Measurements from ENCODE around the gene ALDOA. TPM values are rescaled to one million over a fixed set of nuclear protein-coding genes. Genes with fewer than 3 reads are reported as not detected.
A peak's percentile ranks its signal among the peaks of the same experiment; 100 is the strongest.

ALDOA gene
- total and polyA plus RNA-seq, 5 donors from 2014 or later, result 430 to 1,243 (median 1,138) TPM

- H3K9me3 Mint-ChIP-seq, result no peaks in the 10 kb centered on the region
- peak overlapping the region; percentile 44 to 90 (median 74) for H3K4me3 Mint-ChIP-seq
- Histone ChIP-seq H3K27ac (ENCODE audit: insufficient read depth, low read length, poor library complexity, severe bottlenecking) (no peak overlapping the region), H3K4me3 (ENCODE audit: low read depth, low read length) (no peak overlapping the region), H3K9me3 (ENCODE audit: control insufficient read depth in 2 of 2, low read length in 2 of 2) (no peaks in the 10 kb centered on the region), H3K27me3 (ENCODE audit: control insufficient read depth, insufficient read depth, low read length) (no peaks in the 10 kb centered on the region), H3K36me3 (ENCODE audit: control insufficient read depth, insufficient read depth, low read length) (no peaks in the 10 kb centered on the region), H3K4me1 (ENCODE audit: control insufficient read depth, insufficient read depth, low read length, poor library complexity, severe bottlenecking) (peaks cover 18% of the 10 kb centered on the region)
- DNase-seq (peak in 2 of 3 donors; percentile 35 to 63), ATAC-seq (ENCODE audit: low read depth in 2 of 2) (peak; percentile 60 to 66)
- no peaks in the 10 kb centered on the region for H3K27me3 Mint-ChIP-seq
- no peaks in the 10 kb centered on the region for H3K36me3 Mint-ChIP-seq
- H3K4me1 Mint-ChIP-seq, result peaks cover 0 to 26% (median 9%) of the 10 kb centered on the region in 4 donors
- H3K27ac Mint-ChIP-seq, result peak overlapping the region in 1 of 3 donors; percentile 91
Measured at GRCh38 chr16:30054959-30055553, 10.5 kb upstream of the ALDOA start.

GRCh38 chr16:30060346-30060745 is 5.2 kb upstream of the ALDOA start:
- H3K9me3 Mint-ChIP-seq, result no peaks in the 10 kb centered on the region
- no peaks in the 10 kb centered on the region for H3K27me3 ChIP-seq (ENCODE audit: control insufficient read depth, insufficient read depth, low read length)
- no peak for ATAC-seq (ENCODE audit: low read depth in 2 of 2)
- H3K4me3 ChIP-seq (ENCODE audit: low read depth, low read length), result no peak overlapping the region
- peak overlapping the region in 2 of 4 donors; percentile 58 to 69 for H3K4me3 Mint-ChIP-seq
- H3K27ac ChIP-seq (ENCODE audit: insufficient read depth, low read length, poor library complexity, severe bottlenecking), result no peak overlapping the region
- peak overlapping the region in 1 of 3 donors; percentile 43 for H3K27ac Mint-ChIP-seq
- no peaks in the 10 kb centered on the region for H3K36me3 Mint-ChIP-seq
- H3K36me3 ChIP-seq (ENCODE audit: control insufficient read depth, insufficient read depth, low read length), result no peaks in the 10 kb centered on the region
- H3K4me1 Mint-ChIP-seq, result peaks cover 0 to 15% (median 6%) of the 10 kb centered on the region in 4 donors
- no peak for DNase-seq
- H3K9me3 ChIP-seq (ENCODE audit: control insufficient read depth in 2 of 2, low read length in 2 of 2), result no peaks in the 10 kb centered on the region
- H3K4me1 ChIP-seq (ENCODE audit: control insufficient read depth, insufficient read depth, low read length, poor library complexity, severe bottlenecking), result peaks cover 13% of the 10 kb centered on the region
- peaks cover 8% of the 10 kb centered on the region for H3K27me3 Mint-ChIP-seq

GRCh38 chr16:30060836-30061554 is 4.6 kb upstream of the ALDOA start:
- H3K27ac Mint-ChIP-seq, result peak overlapping the region in 2 of 3 donors; percentile 43 to 48
- no peaks in the 10 kb centered on the region for H3K9me3 ChIP-seq (ENCODE audit: control insufficient read depth in 2 of 2, low read length in 2 of 2)
- H3K36me3 Mint-ChIP-seq, result no peaks in the 10 kb centered on the region
- no peak for DNase-seq
- peaks cover 0 to 13% (median 5%) of the 10 kb centered on the region in 4 donors for H3K4me1 Mint-ChIP-seq
- H3K4me3 ChIP-seq (ENCODE audit: low read depth, low read length), result no peak overlapping the region
- ATAC-seq (ENCODE audit: low read depth in 2 of 2), result no peak
- H3K9me3 Mint-ChIP-seq, result no peaks in the 10 kb centered on the region
- no peaks in the 10 kb centered on the region for H3K27me3 ChIP-seq (ENCODE audit: control insufficient read depth, insufficient read depth, low read length)
- no peaks in the 10 kb centered on the region for H3K36me3 ChIP-seq (ENCODE audit: control insufficient read depth, insufficient read depth, low read length)
- H3K4me1 ChIP-seq (ENCODE audit: control insufficient read depth, insufficient read depth, low read length, poor library complexity, severe bottlenecking), result peaks cover 12% of the 10 kb centered on the region
- H3K4me3 Mint-ChIP-seq, result peak overlapping the region in 2 of 4 donors; percentile 58 to 69
- no peak overlapping the region for H3K27ac ChIP-seq (ENCODE audit: insufficient read depth, low read length, poor library complexity, severe bottlenecking)
- H3K27me3 Mint-ChIP-seq, result peaks cover 8% of the 10 kb centered on the region

GRCh38 chr16:30063278-30063892 is 2.2 kb upstream of the ALDOA start:
- peak overlapping the region; percentile 20 to 99 (median 96) for H3K27ac Mint-ChIP-seq
- no peak overlapping the region for H3K4me3 ChIP-seq (ENCODE audit: low read depth, low read length)

GRCh38 chr16:30063893-30064728 is 1.4 kb upstream of the ALDOA start:
- Histone ChIP-seq H3K9me3 (ENCODE audit: control insufficient read depth in 2 of 2, low read length in 2 of 2) (no peaks in the 10 kb centered on the region), H3K27me3 (ENCODE audit: control insufficient read depth, insufficient read depth, low read length) (no peaks in the 10 kb centered on the region), H3K36me3 (ENCODE audit: control insufficient read depth, insufficient read depth, low read length) (peaks cover 19% of the 10 kb centered on the region), H3K27ac (ENCODE audit: insufficient read depth, low read length, poor library complexity, severe bottlenecking) (peak overlapping the region; percentile 93), H3K4me3 (ENCODE audit: low read depth, low read length) (peak overlapping the region; percentile 88), H3K4me1 (ENCODE audit: control insufficient read depth, insufficient read depth, low read length, poor library complexity, severe bottlenecking) (peaks cover 41% of the 10 kb centered on the region)
- ATAC-seq (ENCODE audit: low read depth in 2 of 2) (peak; percentile 25 to 30), DNase-seq (peak; percentile 47 to 87 (median 75))
- peaks cover 8% of the 10 kb centered on the region for H3K27me3 Mint-ChIP-seq
- H3K27ac Mint-ChIP-seq, result peak overlapping the region; percentile 96 to 99 (median 99)
- H3K9me3 Mint-ChIP-seq, result no peaks in the 10 kb centered on the region
- H3K36me3 Mint-ChIP-seq, result peaks cover 7% of the 10 kb centered on the region
- peak overlapping the region; percentile 96 to 100 (median 100) for H3K4me3 Mint-ChIP-seq
- H3K4me1 Mint-ChIP-seq, result peaks cover 7 to 37% (median 19%) of the 10 kb centered on the region in 4 donors

More at GRCh38 chr16:30063278-30063892, 2.2 kb upstream of the ALDOA start:
- Mint-ChIP-seq H3K4me1 (peaks cover 3 to 30% (median 14%) of the 10 kb centered on the region in 4 donors), H3K9me3 (no peaks in the 10 kb centered on the region), H3K4me3 (peak overlapping the region; percentile 96 to 100 (median 100)), H3K27me3 (peaks cover 8% of the 10 kb centered on the region), H3K36me3 (peaks cover 2% of the 10 kb centered on the region)
- no peak for ATAC-seq (ENCODE audit: low read depth in 2 of 2)
- DNase-seq, result no peak
- peaks cover 33% of the 10 kb centered on the region for H3K4me1 ChIP-seq (ENCODE audit: control insufficient read depth, insufficient read depth, low read length, poor library complexity, severe bottlenecking)
- no peaks in the 10 kb centered on the region for H3K9me3 ChIP-seq (ENCODE audit: control insufficient read depth in 2 of 2, low read length in 2 of 2)
- peaks cover 12% of the 10 kb centered on the region for H3K36me3 ChIP-seq (ENCODE audit: control insufficient read depth, insufficient read depth, low read length)
- H3K27me3 ChIP-seq (ENCODE audit: control insufficient read depth, insufficient read depth, low read length), result no peaks in the 10 kb centered on the region
- peak overlapping the region; percentile 93 for H3K27ac ChIP-seq (ENCODE audit: insufficient read depth, low read length, poor library complexity, severe bottlenecking)

DNA sequence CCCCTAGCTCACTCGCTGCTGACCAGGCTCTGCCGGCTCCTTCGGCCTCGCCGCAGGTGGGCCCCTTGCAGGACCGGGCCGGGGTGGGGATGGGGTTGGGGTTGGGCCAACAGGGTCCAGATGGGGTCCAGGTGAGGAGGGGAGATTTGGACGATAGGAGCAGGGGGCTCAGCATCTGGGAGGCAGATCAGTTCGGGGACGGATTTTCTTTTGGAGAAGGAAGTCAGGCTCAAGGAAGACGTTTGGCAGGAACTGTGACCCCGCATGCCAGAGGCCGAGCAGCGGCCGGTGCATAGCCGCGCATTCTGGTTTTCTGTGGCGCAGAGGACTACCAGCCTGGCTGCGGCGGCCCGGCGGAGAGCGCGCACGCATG is 845 bp upstream of the ALDOA start:
- ATAC-seq (ENCODE audit: low read depth in 2 of 2) (no peak), DNase-seq (no peak)
- H3K27me3 ChIP-seq (ENCODE audit: control insufficient read depth, insufficient read depth, low read length), result no peaks in the 10 kb centered on the region
- Mint-ChIP-seq H3K27ac (peak overlapping the region; percentile 96 to 99 (median 99)), H3K4me1 (peaks cover 7 to 43% (median 22%) of the 10 kb centered on the region in 4 donors), H3K9me3 (no peaks in the 10 kb centered on the region), H3K27me3 (peaks cover 8% of the 10 kb centered on the region), H3K36me3 (peaks cover 10% of the 10 kb centered on the region), H3K4me3 (peak overlapping the region; percentile 96 to 100 (median 100))
- peak overlapping the region; percentile 93 for H3K27ac ChIP-seq (ENCODE audit: insufficient read depth, low read length, poor library complexity, severe bottlenecking)
- peak overlapping the region; percentile 88 for H3K4me3 ChIP-seq (ENCODE audit: low read depth, low read length)
- peaks cover 47% of the 10 kb centered on the region for H3K4me1 ChIP-seq (ENCODE audit: control insufficient read depth, insufficient read depth, low read length, poor library complexity, severe bottlenecking)
- H3K9me3 ChIP-seq (ENCODE audit: control insufficient read depth in 2 of 2, low read length in 2 of 2), result no peaks in the 10 kb centered on the region
- peaks cover 25% of the 10 kb centered on the region for H3K36me3 ChIP-seq (ENCODE audit: control insufficient read depth, insufficient read depth, low read length)

All from CD4-positive, CD25-positive, alpha-beta regulatory T cell (primary cell).